Naive thymus-derived CD4-positive, alpha-beta T cell (primary cell): Measurements from ENCODE around the gene SFXN5. TPM values are rescaled to one million over a fixed set of nuclear protein-coding genes. Genes with fewer than 3 reads are reported as not detected.

Experiments used
- ATAC-seq: fragments of 150-1000 bp; cut with Tn5 transposase; 2 replicates; pipeline ENCODE4 v1.10.0; 2021; ENCODE audit warnings: mild to moderate bottlenecking, moderate library complexity
- CTCF ChIA-PET: fragments of 350-600 bp; sonication (Branson Sonifier 250); formaldehyde crosslinking; loops from one replicate; lab custom pipeline; 2021; ENCODE audit warnings: antibody characterized with exemption; lab: Charles Lee
- POLR2A ChIA-PET: fragments of 350-600 bp; sonication (Branson Sonifier 250); formaldehyde crosslinking; loops from one replicate; lab custom pipeline; 2021; ENCODE audit warnings: antibody characterized with exemption, inconsistent platforms; lab: Charles Lee
- DNase-seq, 9 donors: peaks; one replicate each; pipeline versions ENCODE4 v3.0.0 to v3.0.0-alpha.2; 2020 to 2022; ENCODE audit warnings: mixed read lengths in 1 of 9
- H3K27ac ChIP-seq: one replicate; pipeline ENCODE4 v1.7.0; 2013; ENCODE audit warnings: mild to moderate bottlenecking, low read depth, low read length, moderate library complexity
- H3K27me3 ChIP-seq, 2 donors: one replicate each; pipeline ENCODE4 v1.7.0; 2013; ENCODE audit warnings: low read length in 2 of 2, mild to moderate bottlenecking in 2 of 2, moderate library complexity in 2 of 2; ENCODE audit not compliant: control insufficient read depth in 2 of 2, insufficient read depth in 2 of 2
- H3K36me3 ChIP-seq, 3 experiments: 1 replicate in 2 of 3; 2 replicates in 1 of 3; pipeline ENCODE4 v1.7.0; 2013; ENCODE audit warnings: low read length in 3 of 3, mild to moderate bottlenecking in 3 of 3, moderate library complexity in 1 of 3; ENCODE audit not compliant: insufficient read depth in 3 of 3, control insufficient read depth in 2 of 3
- H3K4me1 ChIP-seq, 2 donors: one replicate each; pipeline ENCODE4 v1.7.0; 2013; ENCODE audit warnings: low read length in 2 of 2, mild to moderate bottlenecking in 2 of 2, moderate library complexity in 1 of 2; ENCODE audit not compliant: control insufficient read depth in 2 of 2, insufficient read depth in 2 of 2
- H3K4me3 ChIP-seq: 2 replicates; pipeline ENCODE4 v1.7.0; 2013; ENCODE audit warnings: mild to moderate bottlenecking, low read length
- H3K9me3 ChIP-seq, 3 experiments: 1 replicate in 2 of 3; 2 replicates in 1 of 3; pipeline ENCODE4 v1.7.0; 2013; ENCODE audit warnings: low read length in 3 of 3; ENCODE audit not compliant: control insufficient read depth in 2 of 3
- H3K27ac Mint-ChIP-seq, 9 donors: one replicate each; pipeline ENCODE4 v1.8.0; 2020 to 2022; ENCODE audit warnings: mixed read lengths in 9 of 9, mild to moderate bottlenecking in 8 of 9, moderate library complexity in 5 of 9, inconsistent platforms in 2 of 9
- H3K27me3 Mint-ChIP-seq, 5 donors: one replicate each; pipeline ENCODE4 v1.8.0; 2021 to 2022; ENCODE audit warnings: mixed read lengths in 5 of 5, mild to moderate bottlenecking in 1 of 5
- H3K36me3 Mint-ChIP-seq, 5 donors: one replicate each; pipeline ENCODE4 v1.8.0; 2020 to 2022; ENCODE audit warnings: mixed read lengths in 5 of 5, mild to moderate bottlenecking in 3 of 5, inconsistent platforms in 1 of 5
- H3K4me1 Mint-ChIP-seq, 7 donors: one replicate each; pipeline ENCODE4 v1.8.0; 2020 to 2022; ENCODE audit warnings: mixed read lengths in 7 of 7, mild to moderate bottlenecking in 3 of 7, inconsistent platforms in 1 of 7
- H3K4me3 Mint-ChIP-seq, 10 donors: one replicate each; pipeline ENCODE4 v1.8.0; 2020 to 2022; ENCODE audit warnings: mild to moderate bottlenecking in 10 of 10, mixed read lengths in 10 of 10, moderate library complexity in 6 of 10, inconsistent platforms in 2 of 10
- H3K9me3 Mint-ChIP-seq, 11 donors: one replicate each; pipeline ENCODE4 v1.8.0; 2020 to 2022; ENCODE audit warnings: mixed read lengths in 11 of 11, mild to moderate bottlenecking in 4 of 11, inconsistent platforms in 1 of 11, moderate library complexity in 1 of 11
- intact Hi-C, 2 donors: fragments of 100-400 bp; cut with micrococcal nuclease; formaldehyde crosslinking; loops; one replicate each; pipeline ENCODE4 v1.15.1; 2023
- polyA plus RNA-seq, 2 donors: library from polyadenylated mRNA; unstranded; fragments of 300-500 nt; fragmentation: Illumina TruSeq; gene quantifications; one replicate each; pipeline ENCODE4 v1.2.3, GENCODE V29; 2021
- total RNA-seq, 6 experiments: library from RNA in 5 of 6; stranded (reverse) in 5 of 6; gene quantifications; 1 replicate in 5 of 6; 2 replicates in 1 of 6; pipeline ENCODE4 v1.2.3 and lab custom pipeline; 2021 to 2026

Gene SFXN5
- total and polyA plus RNA-seq, 7 experiments from 2014 or later, result 2.2 to 17.4 (median 9.1) TPM

- ChIA-PET POLR2A (no interaction called here), CTCF (no interaction called here)
- ATAC-seq (no peak), DNase-seq (no peak)
- Mint-ChIP-seq H3K4me3 (peak overlapping the region in 3 of 10 donors; percentile 4 to 95 (median 71)), H3K4me1 (peaks cover 13 to 33% (median 16%) of the 10 kb centered on the region in 7 donors), H3K27me3 (peaks cover 0 to 4% (median 0%) of the 10 kb centered on the region in 5 donors), H3K27ac (peak overlapping the region in 1 of 9 donors; percentile 96), H3K9me3 (no peaks in the 10 kb centered on the region), H3K36me3 (peaks cover 0 to 14% (median 0%) of the 10 kb centered on the region in 5 donors)
- intact Hi-C loops, result no loop called here
- peaks cover 0 to 4% of the 10 kb centered on the region in 2 donors for H3K4me1 ChIP-seq
- H3K27ac ChIP-seq, result no peak overlapping the region
- H3K36me3 ChIP-seq, result no peaks in the 10 kb centered on the region
- no peaks in the 10 kb centered on the region for H3K27me3 ChIP-seq
- no peak overlapping the region for H3K4me3 ChIP-seq
- no peaks in the 10 kb centered on the region for H3K9me3 ChIP-seq
Measured at GRCh38 chr2:72952961-72953360, 118.6 kb downstream of the SFXN5 start.

DNA sequence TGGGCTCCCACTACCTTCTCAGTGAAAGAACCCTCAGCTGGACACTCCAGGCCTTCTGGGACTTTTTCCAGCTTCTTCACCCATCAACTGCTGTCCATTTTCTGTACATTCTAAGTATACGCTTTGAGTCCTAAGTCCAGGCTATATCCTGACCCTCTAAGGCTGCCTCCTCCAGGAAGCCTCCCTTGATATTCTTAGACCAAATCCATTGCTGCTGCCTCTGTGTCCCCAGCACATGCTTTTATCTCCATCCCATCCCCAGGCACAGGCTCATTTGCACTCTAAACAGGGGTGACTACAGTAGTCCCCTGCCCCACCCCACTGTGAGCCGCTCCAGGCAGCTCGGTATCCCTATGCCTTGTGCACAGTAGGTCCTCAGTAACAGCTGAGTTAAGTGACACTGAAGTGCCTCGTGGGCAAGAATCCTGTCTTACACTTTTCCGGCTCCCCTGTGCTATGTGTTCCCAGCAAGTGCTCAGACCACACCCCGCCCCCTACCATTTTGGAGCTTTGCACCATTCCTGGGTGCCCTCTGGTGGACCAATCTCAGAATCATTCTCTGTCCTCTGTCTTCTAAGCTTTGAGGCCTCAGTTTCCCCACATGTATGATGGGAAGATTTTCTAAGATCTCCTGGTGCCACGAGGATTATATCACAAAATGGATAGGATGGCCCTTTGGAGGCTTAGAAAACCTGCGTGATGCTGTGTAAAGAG, 119.2 kb downstream of the SFXN5 start:
- Mint-ChIP-seq H3K4me1 (peaks cover 13 to 31% (median 16%) of the 10 kb centered on the region in 7 donors), H3K36me3 (peaks cover 0 to 14% (median 0%) of the 10 kb centered on the region in 5 donors), H3K27ac (no peak overlapping the region), H3K9me3 (no peaks in the 10 kb centered on the region), H3K27me3 (peaks cover 0 to 4% (median 0%) of the 10 kb centered on the region in 5 donors), H3K4me3 (no peak overlapping the region)
- no peak overlapping the region for H3K27ac ChIP-seq
- peaks cover 0 to 4% of the 10 kb centered on the region in 2 donors for H3K4me1 ChIP-seq
- intact Hi-C loops, result no loop called here
- no peak for DNase-seq
- CTCF ChIA-PET, result no interaction called here
- H3K9me3 ChIP-seq, result no peaks in the 10 kb centered on the region
- POLR2A ChIA-PET, result no interaction called here
- H3K36me3 ChIP-seq, result no peaks in the 10 kb centered on the region
- no peaks in the 10 kb centered on the region for H3K27me3 ChIP-seq
- H3K4me3 ChIP-seq, result no peak overlapping the region
- ATAC-seq, result no peak

- H3K4me3 ChIP-seq, result no peak overlapping the region
- no peak for DNase-seq
- ChIA-PET CTCF (no interaction called here), POLR2A (no interaction called here)
- H3K27me3 ChIP-seq, result no peaks in the 10 kb centered on the region
- no peak overlapping the region for H3K4me3 Mint-ChIP-seq
- intact Hi-C loops, result no loop called here
- H3K9me3 Mint-ChIP-seq, result no peaks in the 10 kb centered on the region
- no peaks in the 10 kb centered on the region for H3K36me3 ChIP-seq
- H3K27ac ChIP-seq, result no peak overlapping the region
- H3K27me3 Mint-ChIP-seq, result peaks cover 0 to 4% (median 0%) of the 10 kb centered on the region in 5 donors
- peaks cover 13 to 26% (median 16%) of the 10 kb centered on the region in 7 donors for H3K4me1 Mint-ChIP-seq
- H3K27ac Mint-ChIP-seq, result no peak overlapping the region
- H3K4me1 ChIP-seq, result peaks cover 0 to 4% of the 10 kb centered on the region in 2 donors
- H3K9me3 ChIP-seq, result no peaks in the 10 kb centered on the region
- peaks cover 0 to 9% (median 0%) of the 10 kb centered on the region in 5 donors for H3K36me3 Mint-ChIP-seq
- ATAC-seq, result no peak
Measured at GRCh38 chr2:72951303-72952095, 120.0 kb downstream of the SFXN5 start.

GRCh38 chr2:72950558-72951255, 120.8 kb downstream of the SFXN5 start:
- no peak overlapping the region for H3K27ac Mint-ChIP-seq
- Histone ChIP-seq H3K4me3 (no peak overlapping the region), H3K27ac (no peak overlapping the region), H3K27me3 (no peaks in the 10 kb centered on the region), H3K9me3 (no peaks in the 10 kb centered on the region), H3K36me3 (no peaks in the 10 kb centered on the region), H3K4me1 (peaks cover 0 to 4% of the 10 kb centered on the region in 2 donors)
- H3K4me1 Mint-ChIP-seq, result peaks cover 13 to 26% (median 16%) of the 10 kb centered on the region in 7 donors
- H3K27me3 Mint-ChIP-seq, result peaks cover 0 to 4% (median 0%) of the 10 kb centered on the region in 5 donors
- CTCF ChIA-PET, result no interaction called here
- no peak for ATAC-seq
- POLR2A ChIA-PET, result no interaction called here
- intact Hi-C loops, result no loop called here
- H3K4me3 Mint-ChIP-seq, result no peak overlapping the region
- peaks cover 0 to 9% (median 0%) of the 10 kb centered on the region in 5 donors for H3K36me3 Mint-ChIP-seq
- H3K9me3 Mint-ChIP-seq, result no peaks in the 10 kb centered on the region
- DNase-seq, result no peak

GRCh38 chr2:72949642-72950041, 121.9 kb downstream of the SFXN5 start:
- POLR2A ChIA-PET, result no interaction called here
- Mint-ChIP-seq H3K27me3 (peaks cover 0 to 4% (median 0%) of the 10 kb centered on the region in 5 donors), H3K9me3 (no peaks in the 10 kb centered on the region), H3K27ac (no peak overlapping the region), H3K36me3 (peaks cover 0 to 6% (median 0%) of the 10 kb centered on the region in 5 donors), H3K4me3 (no peak overlapping the region), H3K4me1 (peaks cover 13 to 21% (median 15%) of the 10 kb centered on the region in 7 donors)
- no peak overlapping the region for H3K27ac ChIP-seq
- no peaks in the 10 kb centered on the region for H3K36me3 ChIP-seq
- no peak overlapping the region for H3K4me3 ChIP-seq
- intact Hi-C loops, result no loop called here
- no peaks in the 10 kb centered on the region for H3K9me3 ChIP-seq
- no peak for ATAC-seq
- DNase-seq, result no peak
- H3K4me1 ChIP-seq, result peaks cover 0 to under 1% of the 10 kb centered on the region in 2 donors
- H3K27me3 ChIP-seq, result no peaks in the 10 kb centered on the region
- CTCF ChIA-PET, result no interaction called here

DNA sequence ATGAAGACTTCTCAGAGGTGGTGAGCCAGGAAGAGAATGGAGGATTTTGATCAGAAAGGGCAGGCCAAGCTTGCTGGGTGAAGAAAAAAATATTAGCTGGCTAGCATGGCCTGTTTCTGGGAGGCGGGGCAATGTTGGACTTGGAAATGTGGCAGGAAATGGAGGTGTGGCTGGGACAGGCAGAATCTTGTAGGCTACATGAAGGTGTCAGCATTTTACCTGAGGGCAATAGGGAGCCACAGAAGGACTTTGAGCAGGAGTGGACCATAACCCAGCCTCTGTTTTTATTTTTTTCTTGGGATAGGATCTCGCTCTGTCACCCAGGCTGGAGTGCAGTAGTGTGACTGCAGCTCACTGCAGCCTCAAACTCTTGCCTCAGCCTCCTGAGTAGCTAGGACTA, 122.5 kb downstream of the SFXN5 start:
- intact Hi-C loops, result no loop called here
- H3K27me3 ChIP-seq, result no peaks in the 10 kb centered on the region
- ATAC-seq (no peak), DNase-seq (no peak)
- H3K27ac ChIP-seq, result no peak overlapping the region
- POLR2A ChIA-PET, result no interaction called here
- CTCF ChIA-PET, result no interaction called here
- no peak overlapping the region for H3K4me3 Mint-ChIP-seq
- H3K36me3 Mint-ChIP-seq, result peaks cover 0 to 6% (median 0%) of the 10 kb centered on the region in 5 donors
- no peaks in the 10 kb centered on the region for H3K36me3 ChIP-seq
- H3K27ac Mint-ChIP-seq, result no peak overlapping the region
- peaks cover 9 to 16% (median 10%) of the 10 kb centered on the region in 7 donors for H3K4me1 Mint-ChIP-seq
- H3K9me3 ChIP-seq, result no peaks in the 10 kb centered on the region
- no peaks in the 10 kb centered on the region for H3K9me3 Mint-ChIP-seq
- H3K4me1 ChIP-seq, result no peaks in the 10 kb centered on the region
- peaks cover 0 to 4% (median 0%) of the 10 kb centered on the region in 5 donors for H3K27me3 Mint-ChIP-seq
- no peak overlapping the region for H3K4me3 ChIP-seq
